Stimulated activated CD8-positive, alpha-beta memory T cell treated with anti-CD3 and anti-CD28 coated beads, Interleukin-2, amount 100 ng/mL, for 48 hours (primary cell): ENCODE data around the gene KLRK1.
"Not testable (repeated sequence)": the region's sequence is repeated elsewhere in the genome, so short reads cannot be mapped to it uniquely, and the experiment has no call there.

Experiments
- DNase-seq, 2 donors: peaks; one replicate each; pipeline ENCODE4 v3.0.0-alpha.2; 2020; ENCODE audit warnings: low read depth in 2 of 2

Gene KLRK1

DNA sequence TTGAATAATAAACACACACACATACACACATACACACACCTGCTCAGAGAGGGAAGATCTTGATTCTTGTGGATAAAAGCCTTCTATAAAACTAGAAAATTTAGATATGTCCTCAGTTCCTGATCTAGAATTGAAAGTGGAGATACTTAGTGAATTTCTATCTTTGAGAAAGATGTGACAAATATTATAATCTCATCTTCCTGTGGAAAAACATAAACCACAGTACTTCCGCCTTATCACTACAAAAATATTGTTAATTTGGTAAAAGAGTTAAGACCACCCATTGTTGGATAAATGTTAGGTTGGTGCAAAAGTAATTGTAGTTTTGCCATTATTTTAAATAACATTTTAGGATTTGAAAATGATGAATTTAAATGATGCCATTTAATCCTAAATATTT lies at the start of gene KLRK1:
Gene KLRK1, minus strand, starts transcription at position 138 of the 400 bp plus-strand sequence. CDS start 1,231 bp downstream, outside the sequence.
- DNase-seq = no peak

DNA sequence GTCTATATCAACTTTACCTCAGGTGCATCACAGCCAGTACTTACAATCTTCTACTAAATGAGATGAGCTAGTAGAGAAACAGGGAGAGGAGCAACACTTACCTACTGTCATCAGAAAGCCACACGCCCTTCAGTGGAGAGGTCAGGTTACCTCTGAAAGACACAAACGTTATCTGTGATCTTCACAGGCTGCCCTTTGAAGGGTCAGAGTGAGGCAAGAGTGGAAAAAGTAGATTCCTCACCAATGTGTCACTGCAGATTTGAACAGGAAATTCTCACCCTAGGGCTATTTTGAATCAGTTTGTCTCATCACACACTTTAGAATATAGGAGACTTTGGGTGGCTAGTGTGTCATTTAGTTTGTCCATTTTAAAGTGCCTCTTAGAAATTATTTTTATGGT lies 47.8 kb upstream of the KLRK1 start:
- not testable (repeated sequence) for DNase-seq

DNA sequence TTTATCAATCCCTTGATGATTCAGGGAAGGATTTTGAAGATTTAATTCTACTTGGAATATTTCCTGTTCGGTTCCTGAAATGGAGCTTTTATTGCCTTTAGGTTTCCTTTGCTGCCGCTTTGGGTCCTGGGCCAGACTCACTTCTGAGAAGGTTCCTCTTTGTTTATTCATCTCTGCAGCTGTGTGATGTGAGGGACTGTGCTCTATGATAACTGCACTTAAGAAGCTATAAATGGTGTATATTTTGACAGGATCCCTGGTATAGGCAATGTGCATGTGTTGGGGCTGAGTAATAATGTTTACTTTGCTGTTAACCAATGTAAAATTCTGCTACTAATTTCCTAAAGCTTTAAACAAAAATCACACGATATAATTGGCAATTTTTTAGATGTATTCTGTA lies 46.0 kb upstream of the KLRK1 start, which contains the start of gene KLRC2:
Gene KLRC2, minus strand, starts transcription at position 195 of the 400 bp plus-strand sequence. Its CDS starts 24 bp downstream, at position 171.
- not testable (repeated sequence) for DNase-seq

DNA sequence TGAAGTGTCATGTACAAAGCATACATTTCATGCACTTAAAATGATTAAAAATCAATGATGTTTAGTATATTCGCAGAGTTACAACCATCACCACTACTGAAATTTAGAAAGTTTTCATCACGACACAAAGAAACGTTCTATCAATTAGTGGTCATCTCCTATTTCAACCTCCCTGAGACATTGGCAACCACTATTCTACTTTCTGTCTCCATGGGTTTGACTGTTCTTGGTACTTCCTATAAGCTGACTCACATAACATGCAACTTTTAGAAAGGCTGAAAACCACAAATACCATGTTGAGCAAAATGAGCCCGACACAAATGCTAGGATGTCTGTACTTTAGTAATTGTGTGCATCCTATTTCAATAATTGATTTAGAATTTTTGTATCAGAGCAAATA lies 40.8 kb upstream of the KLRK1 start:
- DNase-seq = not testable (repeated sequence)

DNA sequence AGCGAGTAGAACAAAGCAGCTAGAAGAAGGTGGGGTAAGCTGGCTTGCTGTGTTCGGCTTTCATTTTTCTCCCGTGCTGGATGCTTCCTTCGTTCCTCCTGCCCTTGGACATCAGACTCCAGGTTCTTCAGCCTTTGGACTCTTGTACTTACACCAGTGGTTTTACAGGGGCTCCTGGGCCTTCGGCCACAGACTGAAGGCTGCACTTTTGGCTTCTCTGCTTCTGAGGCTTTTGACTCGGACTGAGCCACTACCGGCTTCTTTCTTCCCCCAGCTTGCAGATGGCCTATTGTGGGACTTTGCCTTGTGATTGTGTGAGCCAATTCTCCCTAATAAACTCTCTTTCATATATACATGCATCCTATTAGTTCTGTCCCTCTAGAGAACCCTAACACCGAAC lies 36.1 kb upstream of the KLRK1 start:
- not testable (repeated sequence) for DNase-seq

DNA sequence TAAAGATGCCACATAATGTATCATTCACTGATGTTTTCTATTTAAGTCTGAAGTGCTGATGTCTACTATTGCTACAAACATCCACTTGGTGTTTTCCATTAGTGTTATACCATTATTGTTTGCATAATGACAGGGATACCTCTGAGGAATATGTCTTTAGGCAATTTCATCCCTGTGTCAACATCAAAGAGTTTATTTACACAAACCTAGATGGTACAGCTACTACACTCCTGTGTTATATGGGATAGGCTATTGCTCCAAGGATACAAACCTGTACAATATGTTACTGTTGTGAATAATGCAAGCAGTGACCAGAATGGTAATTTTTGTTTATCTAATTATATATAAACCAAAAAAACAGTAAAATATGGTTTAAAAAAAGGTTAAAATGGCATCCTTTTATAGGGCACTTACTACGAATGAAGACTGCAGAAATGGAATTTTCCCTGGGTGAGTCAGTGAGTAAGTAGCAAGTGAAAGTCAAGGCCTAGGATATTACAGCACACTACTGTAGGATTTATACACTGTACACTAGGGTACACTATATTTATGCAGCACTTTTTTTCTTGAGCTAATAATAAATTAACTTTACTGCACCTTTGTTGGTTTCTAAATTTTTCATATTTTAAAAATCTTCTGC lies 34.5 kb upstream of the KLRK1 start:
- DNase-seq = not testable (repeated sequence)

DNA sequence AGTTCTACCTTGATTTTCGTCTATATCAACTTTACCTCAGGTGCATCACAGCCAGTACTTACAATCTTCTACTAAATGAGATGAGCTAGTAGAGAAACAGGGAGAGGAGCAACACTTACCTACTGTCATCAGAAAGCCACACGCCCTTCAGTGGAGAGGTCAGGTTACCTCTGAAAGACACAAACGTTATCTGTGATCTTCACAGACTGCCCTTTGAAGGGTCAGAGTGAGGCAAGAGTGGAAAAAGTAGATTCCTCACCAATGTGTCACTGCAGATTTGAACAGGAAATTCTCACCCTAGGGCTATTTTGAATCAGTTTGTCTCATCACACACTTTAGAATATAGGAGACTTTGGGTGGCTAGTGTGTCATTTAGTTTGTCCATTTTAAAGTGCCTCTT lies 32.3 kb upstream of the KLRK1 start:
- not testable (repeated sequence) for DNase-seq

DNA sequence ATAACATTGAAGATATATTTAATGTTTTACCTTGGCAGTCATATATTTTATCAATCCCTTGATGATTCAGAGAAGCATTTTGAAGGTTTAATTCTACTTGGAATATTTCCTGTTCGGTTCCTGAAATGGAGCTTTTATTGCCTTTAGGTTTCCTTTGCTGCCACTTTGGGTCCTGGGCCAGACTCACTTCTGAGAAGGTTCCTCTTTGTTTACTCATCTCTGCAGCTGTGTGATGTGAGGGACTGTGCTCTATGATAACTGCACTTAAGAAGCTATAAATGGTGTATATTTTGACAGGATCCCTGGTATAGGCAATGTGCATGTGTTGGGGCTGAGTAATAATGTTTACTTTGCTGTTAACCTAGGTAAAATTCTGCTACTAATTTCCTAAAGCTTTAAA lies 30.5 kb upstream of the KLRK1 start, which contains the start of gene KLRC3:
Gene KLRC3, minus strand, starts transcription at position 262 of the 400 bp plus-strand sequence. Its CDS starts 45 bp downstream, at position 217.
- DNase-seq = not testable (repeated sequence)

DNA sequence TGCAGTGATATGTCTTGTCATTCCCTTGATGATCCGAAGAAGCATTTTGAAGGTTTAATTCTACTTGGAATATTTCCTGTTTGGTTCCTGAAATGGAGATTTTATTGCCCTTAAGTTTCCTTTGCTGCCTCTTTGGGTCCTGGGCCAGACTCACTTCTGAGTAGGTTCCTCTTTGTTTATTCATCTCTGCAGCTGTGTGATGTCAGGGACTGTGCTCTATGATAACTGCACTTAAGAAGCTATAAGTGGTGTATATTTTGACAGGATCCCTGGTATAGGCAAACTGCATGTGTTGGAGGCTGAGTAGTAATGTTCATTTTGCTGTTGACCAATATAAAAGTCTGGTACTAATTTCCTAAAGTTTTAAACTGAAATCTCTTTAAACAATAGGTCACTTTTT lies 19.6 kb upstream of the KLRK1 start, which contains the start of gene KLRC4:
Gene KLRC4, minus strand, starts transcription at position 366 of the 400 bp plus-strand sequence. Its CDS starts 182 bp downstream, at position 184.
- DNase-seq = no peak

DNA sequence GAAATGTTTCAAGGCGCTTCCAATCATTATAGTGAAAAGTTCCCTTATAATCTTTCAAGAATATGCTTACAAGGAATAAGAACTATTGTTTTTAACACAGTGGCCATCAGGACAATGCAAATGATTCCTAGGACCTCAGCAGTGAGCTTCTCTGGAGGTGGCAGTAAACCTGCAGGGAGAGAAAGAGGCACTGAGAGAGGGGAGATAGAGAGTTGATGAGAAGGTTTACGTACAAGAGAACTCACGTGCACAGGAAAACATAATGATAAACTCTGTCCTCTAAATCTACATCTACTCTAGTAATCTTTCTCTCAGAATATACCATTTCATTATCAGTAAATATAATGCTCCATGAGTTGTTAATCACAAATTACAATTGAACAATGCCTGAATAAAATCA lies 19.0 kb upstream of the KLRK1 start:
- DNase-seq = no peak

DNA sequence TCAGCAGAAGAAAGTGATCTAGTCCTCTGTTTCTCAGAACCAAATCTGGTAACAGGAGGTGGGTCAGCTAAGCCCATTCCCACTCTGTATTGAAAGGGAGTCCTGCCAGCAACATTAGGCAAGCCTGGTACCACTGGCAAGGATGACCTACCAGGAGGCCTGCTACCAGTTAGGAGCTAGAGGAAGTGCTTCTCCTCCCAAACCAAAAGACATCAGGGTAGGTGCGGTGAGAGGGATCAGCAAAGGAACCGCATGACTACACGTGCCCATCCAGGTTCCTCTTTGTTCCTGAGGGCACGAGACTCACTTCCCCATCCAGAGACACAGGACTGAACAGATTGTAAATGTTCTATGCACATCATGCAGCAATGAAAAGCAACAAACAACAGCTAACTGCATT lies 16.9 kb upstream of the KLRK1 start:
- DNase-seq = no peak

DNA sequence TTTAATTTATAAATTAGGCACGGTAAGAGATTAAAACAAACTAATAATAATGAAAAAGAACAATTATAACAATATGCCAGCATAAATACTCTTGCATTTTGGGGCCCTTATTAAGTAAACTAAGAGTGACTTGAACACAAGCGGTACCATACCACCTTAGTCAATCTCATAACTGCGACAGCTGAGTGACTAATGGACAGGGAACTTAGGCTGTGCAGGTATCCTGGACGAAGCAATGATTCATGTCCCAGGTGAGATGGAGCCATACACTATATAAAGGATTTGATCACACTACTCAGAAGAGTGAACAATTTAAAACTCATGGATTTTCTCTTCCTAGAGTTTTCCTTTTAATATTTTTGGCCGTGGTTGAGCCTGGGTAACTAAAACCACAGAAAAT lies 15.5 kb upstream of the KLRK1 start:
- no peak for DNase-seq

DNA sequence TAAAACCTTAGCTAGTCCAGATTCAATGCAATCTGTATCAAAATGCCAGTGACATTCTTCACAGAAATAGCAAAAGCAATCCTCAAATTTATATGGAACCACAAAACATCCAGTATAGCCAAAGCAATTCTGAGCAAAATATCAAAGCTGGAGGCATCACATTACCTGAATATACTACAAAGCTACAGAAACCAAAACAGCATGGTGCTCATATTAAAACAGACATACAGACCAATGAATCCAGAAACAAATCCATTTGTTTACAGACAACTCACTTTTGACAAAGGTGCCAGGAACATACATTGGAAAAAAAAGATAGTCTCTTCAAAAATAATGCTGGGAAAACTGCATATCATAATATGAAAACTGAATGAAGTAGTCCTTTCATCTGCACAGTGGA lies 15.0 kb upstream of the KLRK1 start:
- no peak for DNase-seq

DNA sequence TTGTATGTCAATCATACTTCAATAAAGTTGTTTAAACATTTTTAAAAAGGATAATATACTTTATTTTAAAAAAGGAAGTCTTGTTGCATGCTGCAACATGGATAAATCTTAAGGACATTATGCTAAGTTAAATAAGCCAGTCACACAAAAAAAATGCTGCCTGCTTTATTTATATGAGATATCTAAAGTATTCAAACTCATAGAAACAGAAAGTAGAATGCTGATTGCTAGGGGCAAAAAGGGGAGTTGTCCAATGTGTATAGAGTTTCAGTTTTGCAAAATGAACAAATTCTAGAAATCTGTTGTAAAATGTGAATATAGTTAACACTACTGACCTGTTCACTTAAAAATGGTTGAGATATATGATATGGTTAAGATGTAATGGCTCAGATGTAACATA lies 11.0 kb upstream of the KLRK1 start:
- no peak for DNase-seq

DNA sequence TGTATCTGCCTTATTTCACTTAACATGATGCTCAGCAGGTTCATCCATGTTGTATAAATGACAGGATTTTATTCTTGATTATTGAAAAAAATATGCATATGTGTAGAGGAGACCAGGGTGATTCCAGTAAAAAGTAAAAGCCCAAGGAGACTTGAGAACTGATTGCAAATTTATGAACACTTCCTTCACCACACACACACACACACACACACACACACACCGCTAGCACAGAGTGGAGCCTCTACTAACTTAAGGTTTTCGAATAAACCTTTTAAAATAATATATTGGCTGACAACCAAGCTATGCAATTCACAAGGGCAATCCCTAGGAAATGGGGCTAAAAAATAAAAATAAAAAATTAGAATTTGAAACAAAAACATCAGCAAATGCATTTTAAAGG lies 8.3 kb upstream of the KLRK1 start:
- DNase-seq = no peak

DNA sequence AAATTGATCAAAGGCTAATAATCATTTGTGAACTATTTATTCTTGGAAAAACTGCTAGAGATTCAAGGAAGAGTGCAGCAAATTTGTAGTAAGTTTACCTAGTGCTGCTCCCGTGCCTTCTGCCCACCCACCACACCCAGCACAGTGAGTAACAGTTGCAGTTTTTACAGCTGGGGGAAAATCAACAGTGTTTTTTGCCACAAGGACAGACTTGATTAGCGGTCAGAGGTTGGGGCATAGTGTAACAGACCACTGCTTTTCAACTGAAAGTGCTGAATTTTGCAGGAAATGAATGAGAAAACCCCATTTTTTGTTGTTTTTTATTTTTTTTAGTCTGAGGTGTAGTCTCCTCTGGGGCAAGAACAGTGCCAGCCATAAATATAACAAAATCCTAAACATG lies 7.5 kb upstream of the KLRK1 start:
- no peak for DNase-seq

DNA sequence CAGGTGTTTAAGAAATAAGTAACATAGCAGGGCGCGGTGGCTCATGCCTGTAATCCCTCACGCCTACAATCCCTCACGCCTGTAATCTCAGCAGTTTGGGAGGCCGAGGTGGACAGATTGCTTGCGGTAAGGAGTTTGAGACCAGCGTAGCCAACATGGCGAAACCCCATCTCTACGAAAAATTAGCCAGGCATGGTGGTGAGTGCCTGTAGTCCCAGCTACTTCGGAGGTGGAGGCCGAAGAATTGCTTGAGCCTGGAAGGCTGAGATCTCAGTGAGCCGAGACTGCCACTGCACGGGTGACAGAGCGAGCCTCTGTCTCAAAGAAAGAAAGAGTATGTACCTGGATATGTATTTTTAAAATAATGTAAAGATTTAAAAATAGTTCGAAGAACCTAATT lies 6.3 kb upstream of the KLRK1 start:
- DNase-seq = not testable (repeated sequence)

DNA sequence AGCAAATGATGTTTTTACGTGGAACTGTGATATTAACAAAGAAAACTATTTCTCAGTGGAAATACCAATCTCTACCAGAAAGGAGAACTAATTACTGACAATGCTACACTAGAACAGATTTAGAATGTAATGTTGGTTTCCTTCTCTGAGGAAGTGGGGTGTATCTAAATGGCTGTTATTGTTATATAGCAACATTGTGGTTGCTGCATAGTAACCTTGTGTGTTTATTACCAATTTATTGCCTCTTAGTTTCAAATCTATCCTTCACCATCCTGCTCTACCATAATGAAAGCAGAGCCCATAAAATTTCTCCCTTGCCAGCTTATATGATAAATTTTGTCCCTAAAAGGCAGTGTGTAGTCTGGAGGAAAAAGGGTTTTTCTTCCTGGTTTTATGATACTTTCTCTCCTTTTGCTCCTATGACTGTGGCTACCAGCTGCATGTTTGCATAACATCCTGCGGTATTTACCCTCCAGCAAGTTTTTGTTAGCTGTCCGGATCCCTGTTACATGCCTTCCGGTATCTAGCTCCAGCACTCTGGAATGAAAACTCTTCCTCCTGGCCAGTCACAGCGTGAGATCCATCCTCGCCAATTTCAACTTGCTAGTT lies 5.7 kb upstream of the KLRK1 start:
- DNase-seq = no peak

DNA sequence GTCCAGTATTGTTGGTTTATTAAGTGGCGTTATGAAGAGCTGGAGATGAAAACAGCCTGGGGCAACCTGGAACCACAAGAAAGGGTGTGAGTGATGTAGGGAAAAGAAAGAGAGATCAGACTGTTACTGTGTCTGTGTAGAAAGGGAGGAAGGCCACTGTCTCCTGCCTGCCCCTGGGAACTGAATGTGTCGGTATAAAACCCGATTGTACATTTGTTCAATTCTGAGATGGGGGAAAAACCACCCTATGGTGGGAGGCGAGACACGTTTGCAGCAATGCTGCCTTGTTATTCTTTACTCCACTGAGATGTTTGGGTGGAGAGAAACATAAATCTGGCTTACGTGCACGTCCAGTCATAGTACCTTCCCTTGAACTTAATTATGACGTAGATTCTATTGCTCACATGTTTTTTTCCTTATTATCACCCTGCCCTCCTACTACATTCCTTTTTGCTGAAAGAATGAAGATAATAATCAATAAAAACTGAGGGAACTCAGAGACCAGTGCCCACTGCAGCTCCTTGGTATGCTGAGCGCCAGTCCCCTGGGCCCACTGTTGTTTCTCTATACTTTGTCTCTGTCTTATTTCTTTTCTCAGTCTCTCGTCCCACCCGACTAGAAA lies 4.8 kb upstream of the KLRK1 start:
- DNase-seq = not testable (repeated sequence)

DNA sequence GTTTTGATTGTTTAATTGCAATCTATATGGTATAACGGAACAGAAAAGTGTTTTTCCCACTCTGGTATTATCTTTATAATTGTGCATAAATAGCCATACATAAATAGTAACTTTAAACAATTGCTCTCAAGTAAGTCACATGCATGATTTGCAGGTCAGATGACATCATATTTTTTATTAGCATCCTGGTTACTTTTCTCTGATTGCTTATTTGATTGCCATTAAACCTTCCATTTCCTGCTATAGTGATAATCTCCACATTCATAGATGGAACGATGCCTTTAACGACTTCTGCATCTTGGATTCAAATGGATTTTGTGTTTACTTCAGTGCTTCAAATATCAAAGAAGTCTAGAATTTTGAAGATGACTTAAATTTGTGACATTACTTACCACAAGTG lies 3.5 kb upstream of the KLRK1 start:
- no peak for DNase-seq

DNA sequence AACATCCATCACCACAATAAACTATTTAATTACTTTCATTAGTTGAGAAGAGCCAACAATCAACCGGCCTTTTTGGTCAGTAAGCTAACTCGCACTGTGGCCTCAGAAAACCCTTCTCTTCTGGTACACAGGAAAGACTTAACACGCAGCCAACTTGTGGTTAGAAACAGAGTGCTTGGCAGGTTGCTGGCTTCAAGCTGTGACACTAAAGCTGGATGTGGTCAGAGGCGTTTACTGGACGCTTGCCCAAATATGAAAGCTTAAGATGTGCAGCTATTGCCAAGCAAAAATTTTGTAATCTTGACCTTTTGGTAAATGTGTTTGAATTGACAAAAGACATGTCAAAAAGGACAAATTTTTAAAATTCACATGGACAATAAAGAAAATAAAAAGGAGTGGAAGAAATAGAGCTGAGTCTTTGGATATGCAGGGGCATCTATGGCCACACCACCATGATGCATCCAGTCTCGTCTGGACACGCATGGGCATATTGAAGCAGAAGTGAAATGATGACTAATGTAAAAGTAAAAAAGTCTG lies 2.6 kb upstream of the KLRK1 start:
- DNase-seq = no peak

DNA sequence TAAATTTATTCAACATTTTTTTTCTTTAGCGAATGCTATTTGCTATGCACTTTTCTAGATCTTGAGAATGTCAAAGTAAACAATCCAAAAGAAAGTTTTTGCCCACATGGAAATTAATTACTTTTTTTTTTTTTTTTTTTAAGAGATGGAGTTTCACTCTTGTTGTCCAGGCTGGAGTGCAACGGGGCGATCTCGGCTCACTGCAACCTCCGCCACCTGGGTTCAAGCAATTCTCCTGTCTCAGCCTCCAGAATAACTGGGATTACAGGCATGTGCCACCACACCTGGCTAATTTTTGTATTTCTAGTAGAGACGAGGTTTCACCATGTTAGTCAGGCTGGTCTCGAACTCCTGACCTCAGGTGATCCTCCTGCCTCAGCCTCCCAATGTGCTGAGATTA lies 1.1 kb upstream of the KLRK1 start:
- not testable (repeated sequence) for DNase-seq
